K562 (cell line): Measurements from ENCODE around the gene SCP2. TPM values are rescaled to one million over a fixed set of nuclear protein-coding genes. Genes with fewer than 3 reads are reported as not detected.

Experiments
- BRF1 ChIP-seq: IDR thresholded peaks from 3 replicates; pipeline ENCODE4 v1.6.1; 2011; ENCODE audit warnings: borderline replicate concordance, mild to moderate bottlenecking; ENCODE audit not compliant: insufficient read length; ENCODE audit errors: extremely low read depth
- CEBPZ ChIP-seq: fragments of 150-350 bp; IDR thresholded peaks from 2 replicates; pipeline ENCODE4 v1.6.1; 2014; ENCODE audit warnings: low read depth, mild to moderate bottlenecking, low read length, borderline replicate concordance
- CTCFL ChIP-seq: IDR thresholded peaks from 2 replicates; pipeline ENCODE4 v1.6.1; 2011; ENCODE audit warnings: borderline replicate concordance, low read depth, mild to moderate bottlenecking, moderate library complexity, low read length; ENCODE audit not compliant: insufficient read depth, poor library complexity, severe bottlenecking
- FIP1L1 ChIP-seq: fragments of 200-400 bp; formaldehyde crosslinking; IDR thresholded peaks from 2 replicates; pipeline ENCODE4 v1.6.1; 2018; ENCODE audit warnings: mild to moderate bottlenecking, low read depth, low read length; ENCODE audit not compliant: poor library complexity, severe bottlenecking
- MEIS2 ChIP-seq: fragments of 450-650 bp; IDR thresholded peaks from 2 replicates; pipeline ENCODE4 v1.6.1; 2014; ENCODE audit warnings: mild to moderate bottlenecking; ENCODE audit not compliant: partially characterized antibody
- PCBP1 ChIP-seq: fragments of 200-400 bp; formaldehyde crosslinking; IDR thresholded peaks from 2 replicates; pipeline ENCODE4 v1.6.1; 2018; ENCODE audit warnings: mild to moderate bottlenecking, low read depth, low read length; ENCODE audit not compliant: poor library complexity, severe bottlenecking
- SIX5 ChIP-seq, 2 experiments: IDR thresholded peaks; 2 replicates each; pipeline ENCODE4 v1.6.1; 2011; ENCODE audit warnings: low read length in 2 of 2, borderline replicate concordance in 1 of 2, low read depth in 1 of 2, mild to moderate bottlenecking in 1 of 2, moderate library complexity in 1 of 2; ENCODE audit not compliant: insufficient read depth in 1 of 2
- SRSF1 ChIP-seq: fragments of 200-400 bp; formaldehyde crosslinking; IDR thresholded peaks from 2 replicates; pipeline ENCODE4 v1.6.1; 2017; ENCODE audit warnings: mild to moderate bottlenecking, low read depth, low read length, moderate library complexity
- SRSF9 ChIP-seq: fragments of 200-400 bp; formaldehyde crosslinking; IDR thresholded peaks from 2 replicates; pipeline ENCODE4 v1.6.1; 2017; ENCODE audit warnings: low read depth, low read length, borderline replicate concordance
- TCF7L2 ChIP-seq: fragments of 150-350 bp; IDR thresholded peaks from 2 replicates; pipeline ENCODE4 v1.6.1; 2016; ENCODE audit warnings: low read depth, mild to moderate bottlenecking, low read length, moderate library complexity
- TSC22D4 ChIP-seq: fragments of 450-650 bp; IDR thresholded peaks from 2 replicates; pipeline ENCODE4 v1.6.1; 2016; ENCODE audit warnings: missing genetic modification characterization, missing biosample characterization, control low read depth
- ZFP1 ChIP-seq: fragments of 450-650 bp; formaldehyde crosslinking; IDR thresholded peaks from 2 replicates; pipeline ENCODE4 v1.4.0; 2020; ENCODE audit warnings: mild to moderate bottlenecking, mixed read lengths
- ZFX ChIP-seq: sonication (generic); formaldehyde crosslinking; IDR thresholded peaks from 2 replicates; pipeline ENCODE4 v1.8.0; 2022; ENCODE audit warnings: mild to moderate bottlenecking, missing genetic modification reagents, moderate library complexity
- ZNF778 ChIP-seq: fragments of 450-650 bp; formaldehyde crosslinking; IDR thresholded peaks from 2 replicates; pipeline ENCODE4 v1.4.0; 2020; ENCODE audit warnings: mild to moderate bottlenecking, moderate library complexity
- ZNF830 ChIP-seq: fragments of 250-450 bp; sonication (Bioruptor Pico); IDR thresholded peaks from 2 replicates; pipeline ENCODE4 v1.5.0; 2021; ENCODE audit warnings: mild to moderate bottlenecking
- ZSCAN32 ChIP-seq: fragments of 450-650 bp; formaldehyde crosslinking; IDR thresholded peaks from 2 replicates; pipeline ENCODE4 v1.4.0; 2020; ENCODE audit warnings: mild to moderate bottlenecking, moderate library complexity
- polyA plus RNA-seq, 8 experiments: library from polyadenylated mRNA; depleted of rRNA in 4 of 8; stranded (reverse) in 5 of 8; unstranded in 3 of 8; fragments of >200 nt; fragmentation: Nextera tagmentation in 2 of 8; fragmentation: Illumina TruSeq in 1 of 8; extraction: Ambion mirVana in 2 of 8; extraction: Trizol in 1 of 8; gene quantifications; 2 replicates each; pipeline versions ENCODE4 v1.2.1 to v1.2.3, GENCODE V29; 2011 to 2014; ENCODE audit warnings: inconsistent platforms in 1 of 8, missing spikeins in 1 of 8
- total RNA-seq, 7 experiments: library from RNA; depleted of rRNA in 6 of 7; stranded (reverse); fragments of >200 nt in 6 of 7; fragmentation: Illumina TruSeq in 2 of 7; extraction: Trizol in 2 of 7; gene quantifications; 2 replicates each; pipeline versions ENCODE4 v1.2.1 to v1.2.3, GENCODE V29; 2011 to 2021; ENCODE audit warnings: low replicate concordance in 1 of 7
- TF ChIP-seq, protein P1 (sequence below): sonication (generic); formaldehyde crosslinking; IDR thresholded peaks from 2 replicates; pipeline ENCODE4 v1.8.0; 2022; ENCODE audit warnings: mild to moderate bottlenecking, missing genetic modification reagents

Gene SCP2
- total and polyA plus RNA-seq, 9 of the 15 experiments (the other 6 are each of a cell fraction or from before 2014, with no cell fraction given): 63.8 to 258 (median 106) TPM

- TF ChIP-seq CTCFL (no peak), TCF7L2 (no peak), ZNF830 (no peak), ZNF778 (CRISPR knock-in tag) (no peak), TSC22D4 (tag) (no peak), PCBP1 (no peak), MEIS2 (no peak), SRSF9 (no peak), BRF1 (no peak), SRSF1 (no peak), ZFP1 (CRISPR knock-in tag) (no peak), ZFX (CRISPR knock-in tag) (0 out of 2 replicates have a peak, but pooled peaks have one; percentile 37), CEBPZ (no peak), ZSCAN32 (no peak), SIX5 (IDR thresholded peaks at IDR 0.05; ENCODE audit: borderline replicate concordance in 1 of 2, insufficient read depth in 1 of 2, low read depth in 1 of 2, low read length in 2 of 2) (0 out of 4 replicates have a peak, but pooled peaks of 1 of the 2 experiments have one; percentile 22), FIP1L1 (no peak)
- TF ChIP-seq, protein P1, sequence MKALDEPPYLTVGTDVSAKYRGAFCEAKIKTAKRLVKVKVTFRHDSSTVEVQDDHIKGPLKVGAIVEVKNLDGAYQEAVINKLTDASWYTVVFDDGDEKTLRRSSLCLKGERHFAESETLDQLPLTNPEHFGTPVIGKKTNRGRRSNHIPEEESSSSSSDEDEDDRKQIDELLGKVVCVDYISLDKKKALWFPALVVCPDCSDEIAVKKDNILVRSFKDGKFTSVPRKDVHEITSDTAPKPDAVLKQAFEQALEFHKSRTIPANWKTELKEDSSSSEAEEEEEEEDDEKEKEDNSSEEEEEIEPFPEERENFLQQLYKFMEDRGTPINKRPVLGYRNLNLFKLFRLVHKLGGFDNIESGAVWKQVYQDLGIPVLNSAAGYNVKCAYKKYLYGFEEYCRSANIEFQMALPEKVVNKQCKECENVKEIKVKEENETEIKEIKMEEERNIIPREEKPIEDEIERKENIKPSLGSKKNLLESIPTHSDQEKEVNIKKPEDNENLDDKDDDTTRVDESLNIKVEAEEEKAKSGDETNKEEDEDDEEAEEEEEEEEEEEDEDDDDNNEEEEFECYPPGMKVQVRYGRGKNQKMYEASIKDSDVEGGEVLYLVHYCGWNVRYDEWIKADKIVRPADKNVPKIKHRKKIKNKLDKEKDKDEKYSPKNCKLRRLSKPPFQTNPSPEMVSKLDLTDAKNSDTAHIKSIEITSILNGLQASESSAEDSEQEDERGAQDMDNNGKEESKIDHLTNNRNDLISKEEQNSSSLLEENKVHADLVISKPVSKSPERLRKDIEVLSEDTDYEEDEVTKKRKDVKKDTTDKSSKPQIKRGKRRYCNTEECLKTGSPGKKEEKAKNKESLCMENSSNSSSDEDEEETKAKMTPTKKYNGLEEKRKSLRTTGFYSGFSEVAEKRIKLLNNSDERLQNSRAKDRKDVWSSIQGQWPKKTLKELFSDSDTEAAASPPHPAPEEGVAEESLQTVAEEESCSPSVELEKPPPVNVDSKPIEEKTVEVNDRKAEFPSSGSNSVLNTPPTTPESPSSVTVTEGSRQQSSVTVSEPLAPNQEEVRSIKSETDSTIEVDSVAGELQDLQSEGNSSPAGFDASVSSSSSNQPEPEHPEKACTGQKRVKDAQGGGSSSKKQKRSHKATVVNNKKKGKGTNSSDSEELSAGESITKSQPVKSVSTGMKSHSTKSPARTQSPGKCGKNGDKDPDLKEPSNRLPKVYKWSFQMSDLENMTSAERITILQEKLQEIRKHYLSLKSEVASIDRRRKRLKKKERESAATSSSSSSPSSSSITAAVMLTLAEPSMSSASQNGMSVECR (CRISPR knock-in tag): no peak
These were observed 87.9 kb downstream of the SCP2 start (continued) for GRCh38 chr1:53014791-53015507.
